Epithelial cell of prostate (primary cell): Measurements from ENCODE around the gene HEYL.

Source experiments
- DNase-seq: peaks from one replicate; pipeline ENCODE4 v3.0.0-alpha.2; 2011; ENCODE audit warnings: low read depth, low spot score
- H3K27ac ChIP-seq: fragments of 450-650 bp; 2 replicates; pipeline ENCODE4 v1.5.1; 2017; ENCODE audit warnings: mild to moderate bottlenecking

HEYL gene

DNA sequence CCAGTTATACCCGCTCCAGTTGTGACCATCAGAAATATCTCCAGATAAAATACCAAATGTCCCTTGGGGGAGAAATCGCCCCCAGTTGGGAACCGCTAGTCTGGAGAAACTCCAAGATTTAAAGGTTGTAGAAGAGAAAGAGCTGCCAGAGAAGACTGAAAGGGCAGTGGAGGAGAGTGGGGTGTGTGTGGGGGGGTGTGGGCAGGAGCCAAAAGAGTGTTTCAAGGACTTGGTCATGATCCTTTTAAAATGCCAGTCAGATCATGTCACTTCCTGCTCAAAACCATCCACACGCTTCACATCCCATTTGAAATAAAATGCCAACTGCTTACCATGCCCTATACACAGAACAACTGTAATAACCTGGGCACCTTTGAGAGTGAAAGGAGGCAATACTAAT lies 3.4 kb upstream of the HEYL start:
- H3K27ac ChIP-seq, result no peak overlapping the region
- no peak for DNase-seq

- DNase-seq, result no peak
- no peak overlapping the region for H3K27ac ChIP-seq
Measured at GRCh38 chr1:39640861-39641260, 1.4 kb upstream of the HEYL start.

GRCh38 chr1:39638965-39639304 lies 508 bp downstream of the HEYL start:
- H3K27ac ChIP-seq, result no peak overlapping the region
- DNase-seq, result no peak

DNA sequence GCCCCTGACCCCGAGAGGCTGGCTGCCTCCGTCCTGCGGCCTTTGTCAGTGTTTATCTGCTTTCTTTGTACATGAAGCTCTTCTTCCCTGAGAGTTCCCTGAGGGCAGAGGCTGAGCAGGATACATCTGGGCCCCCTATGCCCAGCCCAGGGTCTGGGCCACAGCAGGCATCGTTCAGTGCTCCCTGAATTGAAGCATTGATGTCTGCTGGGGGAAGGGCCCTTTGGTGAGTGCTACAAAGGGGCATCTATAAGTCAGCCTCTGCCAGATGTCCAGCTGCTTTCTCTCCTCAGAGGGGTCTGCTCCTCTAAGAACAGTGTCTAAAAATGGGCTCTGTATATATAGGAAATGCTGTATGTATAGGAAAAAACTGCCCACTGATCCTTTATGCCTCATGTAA lies 2.1 kb downstream of the HEYL start:
- DNase-seq, result no peak
- no peak overlapping the region for H3K27ac ChIP-seq

GRCh38 chr1:39635871-39636210 lies 3.6 kb downstream of the HEYL start:
- no peak for DNase-seq

DNA sequence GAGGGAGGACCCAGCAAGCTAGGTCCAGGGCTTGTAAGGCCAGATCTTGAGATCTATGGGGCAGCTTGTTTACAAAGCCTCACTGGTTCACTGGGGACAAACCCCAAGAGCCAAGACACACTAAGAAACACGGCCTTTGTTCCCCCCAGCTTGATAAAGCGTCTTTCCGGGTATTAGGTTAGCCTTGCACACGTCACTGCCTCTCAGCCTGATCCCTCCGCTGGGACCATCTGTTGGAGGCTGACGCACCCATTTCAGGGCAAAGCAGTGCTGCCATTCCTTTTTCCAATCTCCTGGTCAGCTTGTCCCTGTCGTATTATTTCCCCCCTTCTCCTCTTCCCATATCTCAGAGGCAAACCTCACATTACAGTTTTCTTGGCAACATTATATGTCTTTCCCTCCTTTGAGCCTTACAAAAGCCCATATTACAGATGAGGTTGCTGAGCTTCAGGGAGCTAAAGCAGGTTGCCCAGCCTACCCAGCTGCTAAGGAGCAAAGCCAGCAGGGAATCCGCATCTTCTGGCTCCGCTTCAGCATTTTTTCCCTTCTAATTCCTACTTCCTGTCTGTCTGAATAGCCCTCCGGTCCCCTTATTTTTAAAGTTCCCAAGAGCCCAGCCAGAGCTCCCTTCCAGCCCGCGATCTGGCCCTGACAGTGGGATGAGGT lies 4.1 kb downstream of the HEYL start:
- H3K27ac ChIP-seq, result no peak overlapping the region
- no peak for DNase-seq

More at GRCh38 chr1:39635871-39636210, 3.6 kb downstream of the HEYL start:
- H3K27ac ChIP-seq, result no peak overlapping the region

DNA sequence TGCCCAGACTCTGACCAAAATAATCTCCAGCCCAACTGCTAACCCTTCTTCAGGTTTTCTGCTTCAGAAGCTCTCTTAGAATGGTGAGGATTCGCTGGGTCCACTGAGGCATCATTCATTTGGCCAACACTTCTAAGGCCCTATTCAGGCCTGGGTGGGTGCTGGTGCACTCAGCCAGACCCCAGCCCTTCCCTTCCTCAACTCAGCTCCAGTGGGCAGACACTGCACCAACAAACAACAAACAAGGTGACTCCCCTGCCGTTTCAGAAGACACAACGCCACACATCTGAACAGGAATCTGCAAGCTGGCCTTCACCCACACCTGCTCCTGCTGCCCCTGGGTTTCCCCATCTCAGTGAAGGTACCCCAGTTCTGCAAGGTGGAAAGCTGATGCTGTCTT lies 6.0 kb downstream of the HEYL start:
- DNase-seq, result no peak
- no peak overlapping the region for H3K27ac ChIP-seq

- DNase-seq, result no peak
- no peak overlapping the region for H3K27ac ChIP-seq
Measured at GRCh38 chr1:39632682-39633417, 6.6 kb downstream of the HEYL start.

DNA sequence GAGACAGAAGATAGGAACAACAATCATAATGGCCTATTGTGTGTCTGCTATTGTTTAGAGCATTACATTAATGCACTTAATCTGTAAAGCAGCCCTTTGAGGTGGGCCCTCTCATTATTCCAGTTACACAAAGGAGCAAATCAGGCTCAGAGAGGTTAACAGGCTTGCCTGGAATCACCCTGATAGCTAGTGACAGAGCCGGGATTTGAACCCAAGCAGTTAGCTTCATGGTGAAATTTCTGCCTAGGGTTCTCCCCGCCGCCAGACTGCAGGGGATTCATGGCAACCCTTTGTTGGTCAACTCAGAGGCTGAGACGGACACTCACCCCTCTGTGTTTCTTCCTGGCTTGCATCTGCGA lies 7.1 kb downstream of the HEYL start:
- H3K27ac ChIP-seq, result no peak overlapping the region
- no peak for DNase-seq

DNA sequence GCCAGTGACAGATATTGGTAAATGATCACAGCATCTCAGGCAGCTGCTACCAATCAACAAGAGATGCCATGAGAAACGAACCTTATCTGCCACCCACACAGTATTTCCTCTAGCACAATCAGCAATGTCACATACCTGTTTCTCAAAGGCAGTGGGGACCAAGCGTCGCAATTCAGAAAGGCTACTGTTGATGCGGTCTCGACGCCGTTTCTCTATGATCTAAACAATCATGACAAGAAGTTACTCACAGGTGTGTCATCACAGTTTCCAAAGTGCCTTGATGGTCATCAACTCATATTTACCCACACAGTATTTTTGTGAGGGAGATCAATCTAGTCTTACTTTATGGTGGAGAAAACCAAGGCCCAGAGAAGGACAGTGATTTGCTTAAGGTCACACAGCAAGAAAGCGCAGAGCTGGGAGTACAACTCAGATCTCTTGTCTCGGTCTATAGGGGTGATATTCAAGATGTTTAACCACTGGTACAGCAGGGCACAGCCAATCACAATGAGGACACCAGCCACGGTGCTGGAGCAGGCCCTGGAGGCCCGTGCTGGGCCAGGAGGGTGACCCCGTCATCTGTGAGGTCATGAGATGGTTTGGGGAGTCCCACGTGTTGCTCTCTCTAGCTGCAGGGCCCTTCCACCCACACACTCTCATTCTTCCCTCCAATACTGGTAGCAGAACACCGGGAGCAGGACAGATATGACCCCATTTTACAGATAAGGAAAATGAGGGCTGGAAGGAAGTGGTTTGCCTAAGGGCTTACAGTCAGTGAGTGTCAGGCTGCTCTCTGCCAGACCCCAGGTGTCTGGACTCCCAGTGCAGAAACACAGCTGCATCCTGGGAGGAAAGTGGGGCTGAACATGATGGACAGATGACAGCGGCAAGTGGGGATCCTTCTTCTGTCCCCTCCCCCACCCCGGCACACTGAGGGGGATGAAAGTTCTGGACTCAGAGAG lies 7.8 kb downstream of the HEYL start:
- no peak for DNase-seq
- no peak overlapping the region for H3K27ac ChIP-seq

GRCh38 chr1:39628807-39629350 lies 10.6 kb downstream of the HEYL start:
- DNase-seq, result no peak
- H3K27ac ChIP-seq, result no peak overlapping the region

DNA sequence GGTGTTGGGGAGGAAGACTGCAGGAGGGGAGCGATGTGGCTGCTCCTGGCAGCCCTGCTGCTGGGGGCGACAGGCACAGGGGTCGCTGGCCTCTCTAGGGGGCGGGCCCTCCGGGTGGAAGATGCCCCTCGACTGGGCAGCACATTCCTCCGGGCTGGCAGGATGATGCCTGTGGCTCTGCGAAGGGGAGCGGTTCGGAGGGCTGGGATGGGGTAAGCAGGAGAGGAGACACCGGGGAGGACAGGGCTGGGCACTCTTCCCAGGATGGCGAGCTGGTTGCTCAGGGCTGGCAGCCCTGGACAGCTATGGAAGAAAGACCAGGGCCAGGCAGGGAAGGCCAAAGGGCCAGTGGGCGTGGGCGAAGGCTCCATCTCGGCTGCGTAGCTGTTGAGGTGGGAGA lies 12.8 kb downstream of the HEYL start:
- H3K27ac ChIP-seq, result no peak overlapping the region
- DNase-seq, result no peak

DNA sequence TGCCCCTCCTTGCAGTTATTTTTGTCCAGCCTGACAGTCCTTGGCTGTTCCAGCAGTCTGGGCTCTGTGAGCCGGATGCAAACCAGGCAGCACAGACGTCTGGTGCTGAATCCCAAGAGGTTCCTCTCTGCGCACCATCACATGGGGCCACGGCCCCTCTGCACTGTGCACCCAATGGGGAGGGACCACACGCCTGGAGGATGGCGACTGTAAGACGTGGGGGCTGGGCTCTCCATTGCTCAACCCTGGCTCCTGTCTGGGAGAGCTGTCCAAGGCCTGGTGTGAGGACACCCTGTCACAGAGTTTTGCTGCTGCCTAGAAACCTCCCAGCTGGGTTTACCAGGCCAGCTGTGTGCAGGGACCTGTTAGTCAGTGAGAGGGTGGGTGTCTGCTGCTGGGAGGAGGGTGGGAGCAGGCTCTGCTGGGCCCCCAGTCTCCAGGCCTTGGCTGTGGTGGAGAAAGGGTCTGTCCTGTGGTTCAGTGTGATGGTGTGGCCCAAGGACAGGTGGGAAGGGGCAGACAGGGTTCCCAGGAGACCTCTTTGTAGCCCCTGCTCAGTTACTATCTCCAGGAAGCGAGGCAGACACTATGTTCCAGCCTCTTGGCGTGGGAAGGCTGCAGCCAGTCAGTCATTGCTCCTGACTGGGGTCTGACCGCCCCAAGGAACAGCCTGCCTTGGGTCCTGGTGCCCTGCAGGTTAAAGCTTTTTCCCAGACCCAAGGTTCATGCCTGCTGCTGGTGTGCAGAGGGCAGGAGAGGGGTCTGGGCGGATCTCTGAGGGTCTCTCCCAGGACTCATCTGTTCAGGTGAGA lies 13.8 kb downstream of the HEYL start:
- no peak for DNase-seq
- no peak overlapping the region for H3K27ac ChIP-seq

DNA sequence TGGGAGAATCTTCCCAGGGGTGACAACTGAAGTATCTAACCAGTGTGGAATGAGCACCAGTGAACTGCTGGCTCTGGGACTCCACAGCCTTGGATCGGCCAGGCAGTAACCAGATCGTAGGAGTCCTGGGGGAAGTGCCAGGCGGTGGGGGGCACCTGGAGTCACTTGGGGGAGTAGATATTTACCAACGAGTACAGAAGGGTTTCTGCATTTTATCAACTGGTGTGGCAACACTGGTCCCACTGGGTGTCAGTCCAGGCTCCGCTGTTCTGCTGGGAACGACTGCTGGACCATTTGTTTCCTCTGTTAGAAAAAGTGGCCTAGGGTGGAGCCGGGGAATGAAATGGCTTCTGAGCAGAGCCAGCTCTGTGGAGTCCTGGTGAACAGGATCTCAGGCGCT lies 14.4 kb downstream of the HEYL start:
- no peak overlapping the region for H3K27ac ChIP-seq
- DNase-seq, result no peak

DNA sequence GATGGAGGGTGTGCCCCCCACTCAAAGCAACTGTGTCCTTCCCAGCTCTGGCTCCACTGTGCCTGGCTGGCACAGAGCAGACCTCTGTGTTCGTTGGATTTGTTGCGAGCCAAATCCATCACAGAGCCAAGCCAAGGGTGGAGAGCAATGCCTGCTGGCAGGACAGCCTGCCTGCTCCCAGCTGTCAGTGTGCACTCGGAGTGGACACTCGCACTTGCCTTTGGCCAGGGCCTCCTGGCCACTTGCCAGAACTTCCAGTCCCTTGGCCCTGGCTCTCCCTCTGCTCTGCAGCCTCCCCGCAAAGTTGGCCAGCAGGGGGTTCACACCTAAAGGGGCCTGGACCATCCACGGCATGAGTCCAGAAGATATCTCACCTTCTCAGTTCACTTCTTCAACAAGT lies 16.4 kb downstream of the HEYL start:
- H3K27ac ChIP-seq, result no peak overlapping the region
- no peak for DNase-seq

GRCh38 chr1:39622427-39622826 lies 17.0 kb downstream of the HEYL start:
- no peak for DNase-seq

DNA sequence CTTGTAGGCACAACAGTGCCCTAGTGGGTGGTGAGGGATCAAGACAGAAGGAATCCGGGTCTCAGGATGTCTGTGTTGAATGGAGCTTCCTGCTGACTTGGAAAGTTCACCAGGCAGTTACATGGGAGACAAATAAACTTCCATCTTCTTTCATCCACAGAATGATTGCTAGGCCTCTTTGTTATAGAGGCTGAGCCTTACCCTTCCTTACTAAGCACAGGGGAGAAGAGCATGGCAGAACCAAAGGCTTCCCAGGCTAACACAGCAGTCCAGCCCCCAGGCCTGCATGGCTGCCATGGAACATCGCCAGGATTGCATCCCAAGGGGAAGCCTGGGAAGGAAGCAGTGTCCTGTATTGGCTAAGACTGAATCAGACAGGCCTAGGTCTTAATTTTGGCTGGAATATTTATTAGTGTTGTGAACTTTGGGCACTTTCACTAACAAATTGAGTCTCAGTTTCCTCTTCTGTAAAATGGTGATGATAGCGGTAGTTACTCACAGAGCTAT lies 18.7 kb downstream of the HEYL start:
- H3K27ac ChIP-seq, result no peak overlapping the region
- no peak for DNase-seq

More at GRCh38 chr1:39622427-39622826, 17.0 kb downstream of the HEYL start:
- no peak overlapping the region for H3K27ac ChIP-seq

DNA sequence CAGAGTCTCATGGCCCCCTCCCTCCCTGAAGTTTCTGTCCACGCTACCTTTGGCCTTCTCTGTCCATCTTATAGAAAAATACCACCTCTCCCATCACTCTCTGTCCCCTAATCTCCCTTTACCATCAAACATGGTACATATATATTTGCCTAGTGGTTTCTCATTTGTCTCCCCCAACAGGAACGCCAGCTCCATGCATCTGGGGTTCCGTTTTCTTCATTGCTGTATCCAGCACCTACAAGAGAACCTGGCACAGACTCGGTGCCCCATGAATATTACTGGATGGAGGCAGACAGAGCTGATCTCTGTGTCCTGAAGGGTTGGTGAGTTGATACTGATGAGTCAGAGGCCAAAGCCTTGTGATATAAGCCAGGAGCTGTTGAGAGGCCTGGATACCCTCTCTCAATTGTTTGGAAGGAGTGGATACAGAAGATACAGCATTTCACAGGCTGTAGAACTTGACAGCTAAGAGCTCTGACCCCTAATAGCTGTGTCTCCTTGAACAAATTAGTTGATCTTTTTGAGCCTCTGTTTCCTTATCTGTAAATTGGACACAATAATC lies 21.9 kb downstream of the HEYL start:
- H3K27ac ChIP-seq, result no peak overlapping the region
- DNase-seq, result no peak

DNA sequence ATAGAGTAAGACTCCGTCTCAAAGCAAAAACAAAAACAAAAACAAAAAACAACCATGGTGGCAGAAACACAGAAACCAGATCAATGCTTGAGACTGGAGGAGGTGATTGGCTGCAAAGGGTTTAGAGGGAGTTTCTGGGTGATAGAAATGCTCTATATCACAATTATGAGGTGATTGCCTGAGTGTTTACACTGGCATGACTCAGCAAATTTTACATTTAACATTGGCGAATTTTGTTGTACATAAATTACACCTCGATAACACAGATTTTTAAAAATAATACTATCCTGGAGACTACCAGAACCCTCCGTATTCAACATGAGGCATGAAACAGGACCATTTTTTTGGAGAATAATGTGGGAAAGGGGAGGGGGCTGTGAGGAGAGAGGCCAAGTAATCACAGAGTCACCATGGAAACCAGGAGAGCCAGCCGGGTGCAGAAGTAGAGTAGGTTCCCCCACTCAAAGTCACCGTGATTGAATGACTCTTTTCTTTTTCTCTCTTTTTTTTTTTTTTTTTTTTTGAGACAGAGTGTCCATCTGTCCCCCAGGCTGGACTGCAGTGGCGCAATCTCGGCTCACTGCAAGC lies 24.3 kb downstream of the HEYL start:
- no peak overlapping the region for H3K27ac ChIP-seq
- no peak for DNase-seq
